Tibial nerve (tissue), 3 donors: ENCODE results near the gene CFAP92.

Experiments
- CTCF ChIP-seq, 5 experiments: fragments of 200-600 bp in 3 of 5; fragments of 450-650 bp in 2 of 5; sonication (generic) in 3 of 5; IDR thresholded peaks; one replicate each; pipeline ENCODE4 v1.5.1; 2016 to 2019; ENCODE audit warnings: antibody characterized with exemption in 5 of 5, mild to moderate bottlenecking in 3 of 5, moderate library complexity in 2 of 5
- POLR2A ChIP-seq, 2 donors: fragments of 450-650 bp; IDR thresholded peaks; one replicate each; pipeline ENCODE4 v1.6.1; 2017; ENCODE audit warnings: antibody characterized with exemption in 2 of 2, mild to moderate bottlenecking in 2 of 2, moderate library complexity in 2 of 2

- TF ChIP-seq CTCF (IDR thresholded peaks at IDR 0.05) (no peak), POLR2A (IDR thresholded peaks at IDR 0.05) (no peak)
Observed at GRCh38 chr3:128940252-128940651, 53.6 kb downstream of the CFAP92 start.
